Measurements from ENCODE around the gene GLYR1. TPM values are rescaled to one million over a fixed set of nuclear protein-coding genes. Genes with fewer than 3 reads are reported as not detected.

GLYR1 gene
- total and polyA plus RNA-seq, 2 of the 4 experiments (the other 2 are of a cell fraction): 26.0 to 54.2 TPM

GRCh38 chr16:4797805-4798252 lies 49.3 kb downstream of the GLYR1 start:
- TF ChIP-seq RFX5 (IDR thresholded peaks at IDR 0.05; ENCODE audit: low read depth, low read length) (no peak), RCOR1 (IDR thresholded peaks at IDR 0.05; ENCODE audit: insufficient replicate concordance, low read length) (no peak), USF2 (IDR thresholded peaks at IDR 0.05; ENCODE audit: low read depth, low read length) (no peak), POLR2A (IDR thresholded peaks at IDR 0.05; ENCODE audit: low read depth, low read length) (no peak), ELK1 (IDR thresholded peaks at IDR 0.05; ENCODE audit: borderline replicate concordance, low read depth, low read length) (no peak), CTCF (conservative IDR thresholded peaks at IDR 0.05; ENCODE audit: low read depth, low read length) (no peak), BHLHE40 (IDR thresholded peaks at IDR 0.05; ENCODE audit: low read depth, low read length) (no peak), MAZ (IDR thresholded peaks at IDR 0.05; ENCODE audit: borderline replicate concordance, low read depth, low read length) (no peak)
- Histone ChIP-seq H3K14ac (replicated peaks; ENCODE audit: low read depth, low read length) (no peak overlapping the region), H3K4me1 (ENCODE audit: control insufficient read depth, insufficient read depth, low read length) (peaks cover 5% of the 10 kb centered on the region; the same call in 1 of the 2 replicates), H3K4me2 (ENCODE audit: low read depth, low read length) (no peak overlapping the region), H2AK9ac (replicated peaks; ENCODE audit: low read depth, low read length, poor library complexity) (no peak overlapping the region), H3K36me3 (ENCODE audit: control insufficient read depth, insufficient read depth, low read length) (peaks cover 2% of the 10 kb centered on the region; the same call in 1 of the 2 replicates), H3K23ac (ENCODE audit: low read depth, low read length) (no peak overlapping the region), H3K9ac (ENCODE audit: low read depth, low read length) (no peak overlapping the region), H2AK5ac (ENCODE audit: low read depth, low read length) (no peak overlapping the region), H3K27ac (ENCODE audit: insufficient read depth, low read length) (no peak overlapping the region), H2BK20ac (ENCODE audit: low read depth, low read length) (no peak overlapping the region), H4K5ac (ENCODE audit: low read depth, low read length) (no peak overlapping the region), H3K56ac (ENCODE audit: extremely low read depth, insufficient read depth, low read length) (no peak overlapping the region), H4K8ac (ENCODE audit: low read depth in 2 of 2, low read length in 2 of 2) (no peak overlapping the region), H2BK120ac (ENCODE audit: low read depth, low read length) (no peak overlapping the region), H4K91ac (ENCODE audit: insufficient read depth, low read depth, low read length) (no peak overlapping the region), H4K20me1 (ENCODE audit: insufficient read depth, low read length) (no peaks in the 10 kb centered on the region), H2BK15ac (ENCODE audit: low read depth, low read length) (no peak overlapping the region), H3K18ac (ENCODE audit: low read depth, low read length) (no peak overlapping the region), H2AFZ (replicated peaks; ENCODE audit: low read length, poor library complexity) (no peak overlapping the region), H3K4ac (ENCODE audit: low read depth, low read length) (no peak overlapping the region), H3K9me3 (ENCODE audit: control insufficient read depth, insufficient read depth, low read length) (no peaks in the 10 kb centered on the region), H3K9me1 (ENCODE audit: insufficient read depth, low read length) (no peaks in the 10 kb centered on the region), H3K4me3 (ENCODE audit: insufficient read depth, low read depth, low read length) (no peak overlapping the region), H3K27me3 (ENCODE audit: control insufficient read depth, insufficient read depth, low read length) (no peaks in the 10 kb centered on the region), H3K79me1 (ENCODE audit: low read depth in 1 of 2, low read length in 2 of 2) (0 out of 4 replicates have a peak, but pooled peaks cover 0 to 7% of the 10 kb centered on the region in 2 experiments), H2BK5ac (ENCODE audit: low read depth, low read length, poor library complexity, severe bottlenecking) (no peak overlapping the region)
- intact Hi-C loops (cut with micrococcal nuclease) (no loop called here), dilution Hi-C loops (cut with HindIII; ENCODE audit: low sequenced_read_pairs, unreplicated experiment) (no loop called here), in situ Hi-C loops (cut with MboI; ENCODE audit: low sequenced_read_pairs) (no loop called here)
- ChIA-PET CTCF (interaction anchor here (0.5 kb wide), 1 partner anchor 14 kb away, joined by 3 read pairs; no protein-coding TSS in a partner anchor), POLR2A (ENCODE audit: unreplicated experiment) (no interaction called here)
- DNase-seq: no peak
- WGBS, 2 experiments (ENCODE audit: extremely low coverage in 2 of 2, insufficient read length in 1 of 2): 92% methylated on average over 4 of the region's 22 CpGs; no CpG with 5 or more reads in 1 of the 2 experiments
- ATAC-seq (ENCODE audit: low read depth): no peak
- no TSS peak for BruUV-seq (replicated peaks)
